ACC112 (cell line): ENCODE measurements around the gene ACTRT2.

Experiments used
- H2AFZ ChIP-seq: fragments of 200-600 bp; sonication (generic); one replicate; pipeline ENCODE4 v1.6.0; 2017; ENCODE audit warnings: antibody characterized with exemption, low read length; ENCODE audit not compliant: unreplicated experiment
- H3K27ac ChIP-seq: fragments of 200-600 bp; sonication (generic); 2 replicates; pipeline ENCODE4 v1.5.1; 2014; ENCODE audit warnings: low read depth, mild to moderate bottlenecking, antibody characterized with exemption, low read length, moderate library complexity
- H3K27me3 ChIP-seq: fragments of 200-600 bp; sonication (generic); 2 replicates; pipeline ENCODE4 v1.6.1; 2014; ENCODE audit warnings: mild to moderate bottlenecking, antibody characterized with exemption, low read length, moderate library complexity, mixed read lengths; ENCODE audit not compliant: insufficient read depth
- H3K36me3 ChIP-seq: fragments of 200-600 bp; sonication (generic); 2 replicates; pipeline ENCODE4 v1.6.1; 2016; ENCODE audit warnings: mild to moderate bottlenecking, antibody characterized with exemption, low read length, moderate library complexity, mixed read lengths; ENCODE audit not compliant: insufficient read depth
- H3K4me1 ChIP-seq: fragments of 200-600 bp; sonication (generic); one replicate; pipeline ENCODE4 v1.6.1; 2016; ENCODE audit warnings: low read length, mixed read lengths; ENCODE audit not compliant: insufficient read depth, unreplicated experiment, control insufficient read depth
- H3K4me3 ChIP-seq: fragments of 200-600 bp; sonication (generic); 2 replicates; pipeline ENCODE4 v1.5.1; 2014; ENCODE audit warnings: mild to moderate bottlenecking, low read depth, low read length
- H3K79me2 ChIP-seq: fragments of 200-600 bp; sonication (generic); one replicate; pipeline ENCODE4 v1.6.0; 2016; ENCODE audit warnings: low read length; ENCODE audit not compliant: control insufficient read depth, unreplicated experiment, insufficient read depth

The ACTRT2 gene

DNA sequence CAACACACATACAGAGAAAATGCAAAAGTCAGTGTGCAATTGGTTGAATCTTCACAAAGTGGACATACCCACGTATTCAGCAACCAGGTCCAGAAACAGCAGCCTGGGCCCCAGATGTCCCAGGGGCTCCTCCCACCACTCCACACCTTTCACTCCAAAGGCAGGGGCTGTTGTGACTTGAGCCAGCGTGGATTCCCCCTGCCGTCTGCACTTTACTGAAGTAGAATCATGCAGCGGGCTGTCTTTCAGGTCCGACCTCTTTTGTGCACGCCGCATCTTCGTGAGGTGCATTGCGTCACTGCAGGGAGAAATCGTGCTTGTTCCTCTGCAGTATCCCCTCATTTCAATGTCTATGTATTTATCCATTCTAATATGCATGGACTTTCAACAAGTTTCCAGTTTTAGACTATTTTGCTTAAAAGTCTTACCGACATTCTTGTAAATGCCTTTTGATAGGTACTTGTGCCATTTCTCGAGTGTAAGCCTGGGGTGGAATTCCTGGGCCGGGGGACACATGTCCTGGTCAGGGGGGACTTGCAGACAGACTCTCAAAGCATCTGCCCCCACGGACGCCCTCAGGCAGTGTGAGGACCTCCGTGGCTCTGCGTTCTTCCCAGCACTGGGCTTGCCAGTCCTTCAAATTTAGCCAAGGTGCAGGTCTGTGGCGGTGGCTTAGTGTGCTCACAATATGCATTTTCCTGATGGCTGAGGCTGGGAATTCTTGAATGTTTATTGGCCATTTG, 29.3 kb upstream of the ACTRT2 start:
- no peaks in the 10 kb centered on the region for H3K36me3 ChIP-seq
- H3K79me2 ChIP-seq = no peaks in the 10 kb centered on the region
- H3K27ac ChIP-seq = no peak overlapping the region
- H3K4me1 ChIP-seq = no peaks in the 10 kb centered on the region
- H2AFZ ChIP-seq = no peak overlapping the region
- no peaks in the 10 kb centered on the region for H3K27me3 ChIP-seq
- H3K4me3 ChIP-seq = no peak overlapping the region

DNA sequence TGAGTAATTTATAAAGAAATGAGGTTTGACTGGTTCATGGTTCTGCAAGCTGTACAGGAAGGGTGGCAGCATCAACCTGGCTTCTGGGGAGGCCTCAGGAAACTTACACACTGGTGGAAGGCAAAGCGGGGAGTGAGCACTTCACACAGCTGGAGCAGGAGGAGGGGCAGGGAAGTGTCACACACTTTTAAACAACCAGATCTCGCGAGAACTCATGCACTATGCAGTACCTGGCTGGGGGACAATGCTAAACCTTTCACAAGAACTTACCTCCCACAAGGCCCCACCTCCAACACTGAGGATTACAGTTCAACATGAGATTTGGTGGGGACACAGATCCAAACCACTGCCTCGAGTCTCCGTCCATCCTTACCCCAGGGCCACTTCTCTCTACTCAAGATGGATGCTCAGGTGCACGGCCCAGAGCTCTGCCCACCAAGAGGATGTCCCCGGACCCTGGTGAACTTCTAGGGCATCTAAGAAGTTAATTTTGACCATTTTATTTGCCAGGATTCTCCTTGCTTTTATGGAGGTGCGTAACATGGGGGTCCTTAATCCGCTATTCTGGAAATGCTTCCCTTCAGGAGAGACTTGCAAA, 22.7 kb upstream of the ACTRT2 start:
- H3K4me1 ChIP-seq = no peaks in the 10 kb centered on the region
- no peak overlapping the region for H2AFZ ChIP-seq
- peaks cover 11% of the 10 kb centered on the region; the same call in 1 of the 2 replicates for H3K27me3 ChIP-seq
- H3K27ac ChIP-seq = no peak overlapping the region
- no peaks in the 10 kb centered on the region for H3K36me3 ChIP-seq
- no peaks in the 10 kb centered on the region for H3K79me2 ChIP-seq
- H3K4me3 ChIP-seq = no peak overlapping the region

DNA sequence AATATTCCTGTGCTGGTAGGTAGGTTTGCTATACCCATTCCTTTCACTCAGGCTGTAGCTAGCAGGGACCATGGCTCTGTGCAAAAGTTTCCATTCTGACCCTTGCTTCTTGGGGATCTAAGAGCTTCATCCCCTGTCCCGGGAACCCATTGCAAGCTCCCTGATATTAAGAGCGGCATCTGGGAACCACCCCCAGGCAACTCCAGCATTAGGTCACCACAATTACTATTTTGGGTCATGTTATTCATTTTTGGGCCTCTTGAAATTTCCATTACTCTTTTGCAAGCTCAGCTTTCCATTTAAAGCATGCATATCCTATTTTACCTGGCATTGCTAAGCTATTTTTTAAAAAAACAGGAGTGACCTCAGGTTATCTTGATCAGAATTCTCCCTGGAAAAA, 22.1 kb upstream of the ACTRT2 start:
- H3K79me2 ChIP-seq = no peaks in the 10 kb centered on the region
- H2AFZ ChIP-seq = no peak overlapping the region
- no peak overlapping the region for H3K27ac ChIP-seq
- no peaks in the 10 kb centered on the region for H3K4me1 ChIP-seq
- no peak overlapping the region for H3K4me3 ChIP-seq
- H3K27me3 ChIP-seq = peaks cover 11% of the 10 kb centered on the region; the same call in 1 of the 2 replicates
- H3K36me3 ChIP-seq = no peaks in the 10 kb centered on the region

DNA sequence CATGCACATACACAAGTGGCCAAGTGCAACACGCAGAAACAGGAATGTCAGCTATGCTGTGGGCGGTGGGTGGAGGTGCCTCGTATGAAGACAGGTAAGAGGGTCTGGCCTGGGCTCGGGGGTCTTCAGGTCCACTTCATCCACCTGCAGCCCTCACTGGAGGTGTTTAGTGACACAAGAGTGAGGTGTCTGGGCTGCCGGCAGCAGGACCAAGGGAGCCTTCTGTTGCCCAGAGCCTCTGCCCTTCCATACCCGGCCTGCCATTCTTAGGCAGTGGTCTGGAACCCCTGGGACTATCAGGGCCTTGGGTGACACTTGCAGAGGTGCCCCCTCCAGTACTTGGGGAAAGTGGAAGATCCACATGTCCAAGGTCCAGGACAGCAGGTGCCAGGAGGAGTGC, 21.7 kb upstream of the ACTRT2 start:
- Histone ChIP-seq H3K79me2 (no peaks in the 10 kb centered on the region), H3K27me3 (peaks cover 11% of the 10 kb centered on the region), H3K36me3 (no peaks in the 10 kb centered on the region), H2AFZ (no peak overlapping the region), H3K4me3 (no peak overlapping the region), H3K27ac (no peak overlapping the region), H3K4me1 (no peaks in the 10 kb centered on the region)

DNA sequence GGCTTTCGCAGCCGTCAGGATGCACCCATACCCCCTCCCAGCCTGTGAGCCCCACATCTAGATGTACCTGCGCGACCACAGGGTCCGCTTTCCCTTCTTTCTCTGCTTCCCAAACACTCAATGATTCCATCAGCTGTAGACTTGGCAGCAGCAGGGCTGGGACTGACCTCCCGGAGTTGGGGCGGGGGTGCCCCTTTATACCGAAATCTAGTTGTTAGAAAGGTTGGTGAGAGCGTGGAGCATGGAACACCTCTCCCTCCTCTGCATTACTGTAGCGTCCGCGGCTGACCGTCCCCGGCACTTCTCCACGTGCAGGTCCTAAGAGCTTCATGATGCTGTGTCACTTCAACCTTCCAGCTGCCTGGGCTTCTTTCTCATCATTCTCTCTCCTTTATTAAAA, 21.1 kb upstream of the ACTRT2 start:
- Histone ChIP-seq H3K4me3 (no peak overlapping the region), H3K36me3 (no peaks in the 10 kb centered on the region), H3K27ac (no peak overlapping the region), H2AFZ (no peak overlapping the region), H3K27me3 (peaks cover 16% of the 10 kb centered on the region), H3K79me2 (no peaks in the 10 kb centered on the region), H3K4me1 (no peaks in the 10 kb centered on the region)

DNA sequence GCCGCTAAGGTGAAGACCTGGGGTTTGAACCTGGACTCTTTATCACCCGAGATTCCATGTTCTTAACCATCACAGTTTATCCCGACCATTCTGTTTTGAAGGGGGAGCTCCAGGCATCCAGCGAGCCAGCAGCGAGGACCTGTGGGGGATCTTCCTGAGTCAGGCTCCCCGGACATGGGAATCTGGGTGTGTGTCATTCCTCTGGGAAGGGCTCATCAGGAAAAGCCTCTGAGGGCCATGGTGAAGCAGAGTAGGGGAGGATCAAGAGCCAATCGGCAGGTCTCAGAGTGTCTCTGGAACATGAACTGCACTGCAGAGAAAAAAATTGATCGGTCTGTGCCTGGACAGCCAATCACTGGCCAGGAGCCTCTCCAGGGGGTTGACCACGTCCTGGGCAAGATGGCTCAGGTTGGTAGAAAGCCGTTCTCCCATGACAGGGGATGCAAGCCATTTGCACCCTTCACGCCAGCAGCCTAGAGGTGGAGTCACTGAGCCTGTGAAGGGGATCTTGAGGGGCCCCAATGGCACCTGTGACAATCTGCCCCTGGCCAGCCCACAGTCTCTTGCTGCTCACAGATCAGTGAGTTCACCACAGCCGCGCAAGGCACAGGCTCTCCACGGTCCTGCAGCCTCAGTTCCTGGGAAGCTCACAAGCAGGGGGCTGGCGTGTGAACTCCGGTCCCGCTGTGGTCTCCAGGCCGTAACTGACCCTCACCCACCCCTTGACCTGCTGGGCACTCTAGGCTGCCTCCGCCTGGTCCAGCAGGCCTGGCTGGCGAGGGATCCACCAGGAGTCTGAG, 20.4 kb upstream of the ACTRT2 start:
- H3K4me3 ChIP-seq = no peak overlapping the region
- no peaks in the 10 kb centered on the region for H3K79me2 ChIP-seq
- no peak overlapping the region for H2AFZ ChIP-seq
- no peaks in the 10 kb centered on the region for H3K4me1 ChIP-seq
- no peak overlapping the region for H3K27ac ChIP-seq
- peaks cover 16% of the 10 kb centered on the region for H3K27me3 ChIP-seq
- H3K36me3 ChIP-seq = no peaks in the 10 kb centered on the region

DNA sequence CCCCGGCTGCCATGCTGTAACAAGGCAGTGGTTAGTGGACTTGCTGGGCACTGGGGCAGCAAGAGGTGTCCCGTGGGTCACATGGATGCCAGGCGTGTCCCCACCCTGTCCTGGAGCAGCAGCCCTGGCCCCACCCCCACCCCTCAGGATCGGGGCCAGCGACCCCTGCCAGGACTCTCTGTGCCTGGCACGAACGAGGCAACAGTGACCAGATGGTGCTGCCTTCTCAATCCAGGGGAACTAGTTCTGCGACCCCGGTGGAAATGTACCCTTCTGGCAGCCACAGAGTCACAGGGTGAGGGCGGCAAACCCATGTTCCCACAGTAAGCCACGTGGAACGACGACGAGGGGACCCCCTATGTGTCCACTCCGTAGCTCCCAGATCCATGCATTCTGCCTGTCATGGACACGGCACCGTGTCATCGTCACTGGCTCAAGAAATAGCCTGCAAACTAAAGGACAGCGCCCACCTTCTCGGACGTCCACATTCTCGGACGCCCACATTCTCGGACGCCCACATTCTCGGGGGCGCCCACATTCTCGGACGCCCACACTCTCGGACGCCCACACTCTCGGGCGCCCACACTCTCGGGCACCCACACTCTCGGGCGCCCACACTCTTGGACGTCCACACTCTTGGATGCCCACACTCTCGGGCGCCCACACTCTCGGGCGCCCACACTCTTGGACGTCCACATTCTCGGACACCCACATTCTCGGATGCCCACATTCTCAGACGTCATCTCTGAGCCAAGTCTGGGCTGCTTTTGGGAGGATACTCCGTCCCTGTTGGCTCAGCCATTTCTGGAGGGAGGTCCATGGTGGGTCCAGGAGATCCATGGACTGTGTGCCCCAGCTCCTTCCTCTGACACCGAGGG, 19.6 kb upstream of the ACTRT2 start:
- Histone ChIP-seq H3K4me3 (no peak overlapping the region), H3K27me3 (peaks cover 16% of the 10 kb centered on the region), H3K4me1 (no peaks in the 10 kb centered on the region), H2AFZ (no peak overlapping the region), H3K27ac (no peak overlapping the region), H3K79me2 (no peaks in the 10 kb centered on the region), H3K36me3 (no peaks in the 10 kb centered on the region)

DNA sequence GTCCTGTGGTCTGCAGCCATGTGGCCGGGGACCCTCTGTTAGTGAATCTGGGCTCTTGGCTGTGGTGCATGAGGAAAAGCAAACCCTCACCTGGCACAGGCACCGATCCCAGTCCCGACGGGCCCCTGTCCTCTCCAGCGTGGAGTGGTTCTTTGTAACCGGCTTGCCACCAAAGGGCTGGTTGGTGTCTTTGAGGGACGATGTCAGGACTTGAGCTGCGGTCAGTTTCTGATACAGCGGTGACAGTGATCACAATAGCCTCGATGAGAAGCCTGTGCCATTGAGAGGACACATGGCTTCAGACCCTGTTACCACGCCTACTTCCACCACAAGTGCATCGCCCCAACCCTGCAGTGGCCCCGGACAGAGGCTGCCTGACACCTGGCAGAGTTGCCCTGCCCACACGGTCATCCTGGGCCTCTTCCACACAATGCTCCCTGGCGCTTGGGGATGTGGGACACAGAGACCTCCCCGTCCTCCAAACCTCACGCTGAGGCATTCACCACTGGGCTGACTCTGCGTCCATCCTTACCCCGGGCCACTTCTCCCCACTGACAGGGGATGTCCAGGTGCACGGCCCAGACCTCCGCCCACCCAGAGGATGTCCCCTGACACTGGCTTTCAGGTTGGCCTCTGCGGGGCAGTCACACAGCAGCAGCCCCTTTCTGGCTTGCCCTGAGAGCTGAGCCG, 18.8 kb upstream of the ACTRT2 start:
- Histone ChIP-seq H3K4me1 (no peaks in the 10 kb centered on the region), H3K4me3 (no peak overlapping the region), H2AFZ (no peak overlapping the region), H3K27ac (no peak overlapping the region), H3K27me3 (peaks cover 15% of the 10 kb centered on the region), H3K36me3 (no peaks in the 10 kb centered on the region), H3K79me2 (no peaks in the 10 kb centered on the region)

DNA sequence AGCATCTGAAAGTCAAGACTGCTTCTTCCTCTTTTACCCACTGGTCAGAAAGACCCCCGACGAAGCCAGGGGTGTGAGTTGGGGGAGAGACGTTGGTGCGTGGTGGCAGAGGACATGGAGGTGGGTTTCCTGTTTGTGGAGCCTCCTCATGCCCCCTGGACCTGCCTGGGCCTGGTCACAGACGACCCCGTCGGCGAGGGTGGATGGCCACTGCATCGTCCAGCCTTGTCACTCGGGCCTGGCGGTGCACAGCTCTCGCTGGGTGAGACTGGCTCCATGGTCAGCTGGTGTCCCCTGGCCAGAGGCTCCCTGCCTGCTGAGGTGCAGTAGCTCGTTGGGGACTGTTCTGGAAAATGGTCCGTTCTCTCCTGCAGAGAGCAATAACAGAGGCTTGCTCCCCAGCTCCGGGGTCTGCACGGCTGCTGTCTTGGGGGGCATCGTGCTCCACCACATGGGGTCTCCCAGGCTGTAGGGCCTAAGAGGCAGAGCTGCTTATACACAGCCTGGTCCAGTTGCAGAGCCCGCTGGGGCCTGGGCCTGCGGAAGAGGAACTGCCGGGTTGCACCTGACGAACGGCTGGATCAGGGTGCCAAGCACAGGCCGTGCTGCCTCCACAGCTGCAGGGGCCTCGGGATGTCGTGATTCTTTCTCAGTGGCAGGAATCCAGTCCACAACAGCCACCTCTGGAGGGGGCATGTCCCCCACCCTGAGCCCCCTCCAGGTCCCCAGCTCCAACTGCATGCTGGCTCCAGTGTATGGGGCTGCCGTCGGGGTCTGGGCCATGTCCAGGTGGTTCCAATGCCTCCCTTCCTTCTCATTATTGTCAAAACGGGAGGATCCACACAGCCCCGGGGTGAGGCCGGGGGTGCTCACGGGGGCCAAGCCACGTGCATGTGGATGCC, 18.0 kb upstream of the ACTRT2 start:
- no peak overlapping the region for H2AFZ ChIP-seq
- H3K36me3 ChIP-seq = no peaks in the 10 kb centered on the region
- H3K79me2 ChIP-seq = no peaks in the 10 kb centered on the region
- H3K27me3 ChIP-seq = peaks cover 8% of the 10 kb centered on the region; the same call in 1 of the 2 replicates
- no peak overlapping the region for H3K4me3 ChIP-seq
- H3K27ac ChIP-seq = no peak overlapping the region
- no peaks in the 10 kb centered on the region for H3K4me1 ChIP-seq
